ENCODE results near the gene QRSL1. TPM values are rescaled to one million over a fixed set of nuclear protein-coding genes. Genes with fewer than 3 reads are reported as not detected.

Gene QRSL1
- total RNA-seq, 4 donors from 2014 or later: 6.4 to 10.4 (median 7.0) TPM

- WGBS: 88% methylated on average over 6 of the region's 6 CpGs
- Histone ChIP-seq H3K27ac (no peak overlapping the region), H3K9me3 (no peaks in the 10 kb centered on the region), H3K27me3 (no peaks in the 10 kb centered on the region), H3K4me1 (no peaks in the 10 kb centered on the region), H3K4me3 (no peak overlapping the region), H3K36me3 (peaks cover 39% of the 10 kb centered on the region)
- TF ChIP-seq EP300 (IDR thresholded peaks at IDR 0.05) (no peak), POLR2A (IDR thresholded peaks at IDR 0.05) (no peak), CTCF (IDR thresholded peaks at IDR 0.05) (no peak), POLR2AphosphoS5 (IDR thresholded peaks at IDR 0.05) (no peak)
- DNase-seq (ENCODE audit: low spot score in 2 of 2): no peak
These were observed 37.1 kb downstream of the QRSL1 start for GRCh38 chr6:106666282-106667021.

- no peak for TF ChIP-seq POLR2A (IDR thresholded peaks at IDR 0.05)
- no peak for TF ChIP-seq POLR2AphosphoS5 (IDR thresholded peaks at IDR 0.05)
- TF ChIP-seq CTCF (IDR thresholded peaks at IDR 0.05): no peak
- TF ChIP-seq EP300 (IDR thresholded peaks at IDR 0.05): no peak
- peaks cover 39% of the 10 kb centered on the region for H3K36me3 ChIP-seq
- DNase-seq (ENCODE audit: low spot score in 2 of 2): no peak
- H3K4me3 ChIP-seq: no peak overlapping the region
- no peak overlapping the region for H3K27ac ChIP-seq
- no peaks in the 10 kb centered on the region for H3K4me1 ChIP-seq
- WGBS: 96% methylated on average over 4 of the region's 4 CpGs
- H3K9me3 ChIP-seq: no peaks in the 10 kb centered on the region
- H3K27me3 ChIP-seq: no peaks in the 10 kb centered on the region
These were observed 37.6 kb downstream of the QRSL1 start for GRCh38 chr6:106667022-106667402.

GRCh38 chr6:106670236-106670635, 40.9 kb downstream of the QRSL1 start:
- Histone ChIP-seq H3K4me3 (no peak overlapping the region), H3K27ac (no peak overlapping the region), H3K36me3 (peaks cover 18% of the 10 kb centered on the region), H3K4me1 (no peaks in the 10 kb centered on the region), H3K9me3 (no peaks in the 10 kb centered on the region), H3K27me3 (no peaks in the 10 kb centered on the region)
- DNase-seq (ENCODE audit: low spot score in 2 of 2): no peak
- 83% methylated on average over 6 of the region's 6 CpGs for WGBS
- TF ChIP-seq CTCF (IDR thresholded peaks at IDR 0.05): no peak

GRCh38 chr6:106671651-106672050, 42.3 kb downstream of the QRSL1 start:
- H3K9me3 ChIP-seq: no peaks in the 10 kb centered on the region

More at GRCh38 chr6:106671651-106672050, 42.3 kb downstream of the QRSL1 start:
- Histone ChIP-seq H3K4me1 (no peaks in the 10 kb centered on the region), H3K27ac (no peak overlapping the region), H3K27me3 (no peaks in the 10 kb centered on the region), H3K4me3 (no peak overlapping the region), H3K36me3 (peaks cover 4% of the 10 kb centered on the region)
- DNase-seq (ENCODE audit: low spot score in 2 of 2): no peak
- 67% methylated on average over 3 of the region's 3 CpGs for WGBS
- TF ChIP-seq POLR2A (IDR thresholded peaks at IDR 0.05) (no peak), POLR2AphosphoS5 (IDR thresholded peaks at IDR 0.05) (no peak), CTCF (IDR thresholded peaks at IDR 0.05) (no peak), EP300 (IDR thresholded peaks at IDR 0.05) (no peak)

Data from suprapubic skin (tissue), 4 donors.